A549 treated with ZK216348 at 1 μM for 4 hours (cell line): Measurements from ENCODE around the gene SNU13. TPM values are rescaled to one million over a fixed set of nuclear protein-coding genes. Genes with fewer than 3 reads are reported as not detected.

Source experiments
- total RNA-seq: library from RNA; stranded (reverse); fragments of 200-300 nt; extraction: Qiagen RNA extraction; gene quantifications from 5 replicates; pipeline ENCODE4 v1.2.3, GENCODE V29; 2022; ENCODE audit warnings: low read depth

Gene SNU13
- total RNA-seq = 121 to 188 TPM (median 163 TPM) in 5 replicates

DNA sequence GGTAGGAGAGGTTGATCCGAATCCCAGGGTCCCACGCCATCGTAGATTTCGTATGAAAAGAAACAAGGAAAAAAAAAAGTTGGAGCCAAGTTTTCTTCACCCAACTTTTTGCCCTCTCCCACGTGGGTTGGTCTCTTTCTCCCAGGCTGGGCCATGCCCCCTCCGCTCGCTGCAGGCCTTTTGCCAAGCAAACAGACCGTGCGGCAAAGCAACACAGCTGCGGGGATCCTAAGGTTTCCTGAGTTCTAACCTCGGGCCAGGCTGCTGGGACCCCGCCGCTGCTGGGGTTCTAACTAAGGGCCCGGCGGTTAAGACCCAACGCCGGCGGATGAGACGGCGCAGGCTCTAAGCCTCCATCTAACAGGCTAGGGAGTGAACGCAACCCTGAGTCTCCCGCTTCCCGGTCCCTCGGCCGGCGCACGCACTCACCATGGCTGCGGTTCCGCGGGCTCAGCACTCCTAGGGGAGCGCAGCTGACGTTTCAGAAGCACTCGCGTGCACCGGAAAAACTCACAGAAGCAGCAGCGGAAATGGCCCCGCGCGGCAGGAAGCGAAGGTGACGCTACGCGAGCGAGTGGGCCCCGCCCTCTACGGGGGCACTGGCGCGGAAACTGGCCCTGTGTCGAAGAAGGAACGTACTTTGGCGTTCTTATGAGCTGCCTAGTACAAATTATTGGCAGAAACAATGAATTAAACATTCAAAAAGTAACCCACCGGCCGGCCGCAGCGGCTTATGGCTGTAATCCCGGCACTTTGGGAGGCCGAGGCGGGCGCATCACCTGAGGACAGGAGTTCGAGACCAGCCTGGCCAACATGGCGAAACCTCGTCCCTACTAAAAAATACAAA, at the start of gene SNU13:
SNU13 (minus strand) TSS at position 503 of the 847 bp plus-strand sequence; CDS start at position 432, 71 bp downstream.

DNA sequence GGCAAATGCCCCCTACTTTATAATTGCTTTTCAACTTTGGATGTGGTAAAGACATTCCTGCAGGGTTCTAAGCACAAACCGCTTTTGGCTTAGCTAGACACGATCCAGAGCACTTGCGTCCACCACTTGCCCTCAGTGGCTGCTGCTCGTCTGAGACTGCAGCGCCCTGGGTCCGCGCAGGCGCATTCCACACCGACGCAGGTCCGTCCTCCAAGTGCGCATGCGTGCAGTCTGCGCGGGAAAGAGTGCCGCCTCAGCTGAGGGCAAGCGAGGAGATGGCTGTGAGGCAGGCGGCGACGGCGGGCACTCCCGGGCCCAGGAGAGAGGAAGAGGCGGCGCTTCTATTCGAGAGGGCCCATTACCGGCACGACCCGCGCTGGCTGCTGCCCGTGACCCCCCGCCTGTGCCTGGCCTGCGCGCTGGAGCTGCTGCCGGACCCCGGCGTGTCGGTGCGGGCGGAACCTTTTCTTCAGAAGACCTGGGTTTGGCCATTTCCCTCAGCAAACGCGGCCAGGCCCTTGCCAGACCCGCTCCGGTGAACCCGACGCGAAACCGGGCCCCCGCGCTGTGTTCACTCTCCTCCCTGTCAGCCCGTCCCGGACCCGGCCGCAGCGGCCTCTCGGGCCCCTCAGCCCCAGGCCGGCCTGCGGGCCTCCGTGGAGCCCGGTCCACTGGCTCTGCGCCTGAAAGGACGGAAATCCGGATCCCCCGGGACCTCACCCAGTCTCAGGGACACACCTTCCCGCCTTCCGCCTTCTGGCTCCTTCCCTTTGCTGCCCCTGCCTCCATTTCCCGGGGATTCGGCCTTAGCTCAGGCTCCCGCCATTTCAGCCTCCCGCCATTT, 10.8 kb upstream of the SNU13 start, which contains the start of gene MEI1:
MEI1 (plus strand) TSS at position 240 of the 844 bp plus-strand sequence; CDS start at position 276, 36 bp downstream.

Other genes with a start within 250 kb of the SNU13 start
- gene TOB2, start 242.1 kb downstream of the SNU13 start, total RNA-seq = 17.6 to 27.5 TPM (median 21.6 TPM) in 5 replicates
- gene PHF5A, start 220.2 kb downstream of the SNU13 start, total RNA-seq = 58.9 to 80.9 TPM (median 66.8 TPM) in 5 replicates
- gene ACO2, start 219.8 kb downstream of the SNU13 start, total RNA-seq = 40.4 to 49.7 TPM (median 48.1 TPM) in 5 replicates
- gene POLR3H, start 144.4 kb downstream of the SNU13 start, total RNA-seq = 24.3 to 45.8 TPM (median 44.2 TPM) in 5 replicates
- 1.5 to 2.9 TPM (median 2.2 TPM) in 5 replicates for gene CSDC2, start 127.9 kb downstream of the SNU13 start, total RNA-seq
- gene PMM1, start 99.0 kb downstream of the SNU13 start, total RNA-seq = 24.1 to 34.3 TPM (median 29.1 TPM) in 5 replicates
- 14.9 to 18.7 TPM (median 16.4 TPM) in 5 replicates for gene DESI1, start 67.8 kb downstream of the SNU13 start, total RNA-seq
- 282 to 431 TPM (median 302 TPM) in 5 replicates for gene XRCC6, start 67.6 kb downstream of the SNU13 start, total RNA-seq
- gene MEI1, start 10.6 kb upstream of the SNU13 start, total RNA-seq = 0.21 TPM in 1 of 5 replicates, not detected in the others
- 2.4 to 3.8 TPM (median 3.4 TPM) in 5 replicates for gene CCDC134, start 111.8 kb upstream of the SNU13 start, total RNA-seq
- gene SREBF2, start 144.2 kb upstream of the SNU13 start, total RNA-seq = 18.8 to 34.4 TPM (median 28.8 TPM) in 5 replicates
- 0.14 to 0.29 TPM (median 0.29 TPM) in 3 of 5 replicates, not detected in the others for gene SHISA8, start 226.2 kb upstream of the SNU13 start, total RNA-seq
- 0.11 to 0.37 TPM (median 0.15 TPM) in 5 replicates for gene TNFRSF13C, start 237.9 kb upstream of the SNU13 start, total RNA-seq